ENCODE results near the gene SNAP47. TPM values are rescaled to one million over a fixed set of nuclear protein-coding genes. Genes with fewer than 3 reads are reported as not detected.

Gene SNAP47
- total RNA-seq, 4 donors from 2014 or later = 11.3 to 28.5 (median 20.2) TPM

GRCh38 chr1:227813962-227814361, 78.7 kb downstream of the SNAP47 start:
- H3K27me3 ChIP-seq = no peaks in the 10 kb centered on the region
- intact Hi-C loops (cut with DNase I) = no loop called here

GRCh38 chr1:227815468-227816409, 80.5 kb downstream of the SNAP47 start, which contains the start of gene PRSS38:
Gene PRSS38, plus strand, starts transcription at chr1:227815675. Its CDS starts 42 bp downstream, at chr1:227815717.
- Histone ChIP-seq H3K4me3 (no peak within 1 kb of the TSS), H3K4me1 (no peaks in the 10 kb centered on the region), H3K27me3 (no peaks in the 10 kb centered on the region), H3K9me3 (peaks cover 0 to 17% (median 12%) of the 10 kb centered on the region in 3 donors), H3K36me3 (no peaks in the 10 kb centered on the region), H3K27ac (no peak within 1 kb of the TSS)
- 94 to 96% methylated on average over 11 to 13 of the region's 44 CpGs for whole genome bisulfite sequencing, 2 donors
- no peak for TF ChIP-seq CTCF (IDR thresholded peaks at IDR 0.05)
- TF ChIP-seq POLR2A (IDR thresholded peaks at IDR 0.05) = no peak
- no peak for DNase-seq
- intact Hi-C loops (cut with DNase I) = no loop called here

More at GRCh38 chr1:227813962-227814361, 78.7 kb downstream of the SNAP47 start:
- no peak overlapping the region for H3K27ac ChIP-seq
- peaks cover 0 to 17% (median 12%) of the 10 kb centered on the region in 3 donors for H3K9me3 ChIP-seq
- DNase-seq = no peak
- H3K36me3 ChIP-seq = no peaks in the 10 kb centered on the region
- WGBS, 2 donors = 90% methylated on average over 2 of the region's 2 CpGs; no CpG with 5 or more reads in 1 of the 2 donors
- no peaks in the 10 kb centered on the region for H3K4me1 ChIP-seq
- TF ChIP-seq CTCF (IDR thresholded peaks at IDR 0.05) (no peak), POLR2A (IDR thresholded peaks at IDR 0.05) (no peak)
- H3K4me3 ChIP-seq = no peak overlapping the region

- TF ChIP-seq POLR2A (IDR thresholded peaks at IDR 0.05) (no peak), CTCF (IDR thresholded peaks at IDR 0.05) (no peak)
- WGBS, 2 donors = 92 to 97% methylated on average over 6 to 13 of the region's 16 CpGs
- Histone ChIP-seq H3K4me3 (no peak overlapping the region), H3K9me3 (peaks cover 0 to 17% (median 12%) of the 10 kb centered on the region in 3 donors), H3K36me3 (no peaks in the 10 kb centered on the region), H3K4me1 (no peaks in the 10 kb centered on the region), H3K27me3 (no peaks in the 10 kb centered on the region), H3K27ac (no peak overlapping the region)
- no peak for DNase-seq
- intact Hi-C loops (cut with DNase I) = no loop called here
Measured at GRCh38 chr1:227816750-227817446, 81.7 kb downstream of the SNAP47 start.

- TF ChIP-seq CTCF (IDR thresholded peaks at IDR 0.05) (no peak), POLR2A (IDR thresholded peaks at IDR 0.05) (no peak)
- peaks cover 0 to 8% (median 5%) of the 10 kb centered on the region in 3 donors for H3K9me3 ChIP-seq
- intact Hi-C loops (cut with DNase I) = no loop called here
Measured at GRCh38 chr1:227823537-227823936, 88.3 kb downstream of the SNAP47 start.

More at GRCh38 chr1:227823537-227823936, 88.3 kb downstream of the SNAP47 start:
- WGBS, 2 donors = 74 to 91% methylated on average over 1 of the region's 1 CpG
- Histone ChIP-seq H3K4me3 (no peak overlapping the region), H3K27ac (no peak overlapping the region), H3K4me1 (no peaks in the 10 kb centered on the region), H3K36me3 (no peaks in the 10 kb centered on the region), H3K27me3 (peaks cover 0 to 12% (median 0%) of the 10 kb centered on the region in 4 donors)
- DNase-seq = no peak

All from esophagus squamous epithelium (tissue), 5 donors.